GM19324 (cell line): ENCODE data around the gene SCN1B.
"Not testable (repeated sequence)": the region's sequence is repeated elsewhere in the genome, so short reads cannot be mapped to it uniquely, and the experiment has no call there.

Experiments
- ATAC-seq: cut with Tn5 transposase; IDR thresholded peaks from one replicate; pipeline ENCODE4 v1.9.1; 2021; ENCODE audit warnings: mild to moderate bottlenecking, moderate library complexity; ENCODE audit not compliant: unreplicated experiment, low FRiP score

The SCN1B gene

GRCh38 chr19:35030257-35031071, at the start of gene SCN1B:
Gene SCN1B (plus strand): TSS chr19:35030470. CDS start chr19:35030821, 351 bp downstream.
- no peak for ATAC-seq

GRCh38 chr19:34982275-34982674, 48.0 kb upstream of the SCN1B start:
- no peak for ATAC-seq

GRCh38 chr19:34983786-34984185, 46.5 kb upstream of the SCN1B start:
- no peak for ATAC-seq

- ATAC-seq = no peak
These were observed 46.0 kb upstream of the SCN1B start for GRCh38 chr19:34984287-34984686.

GRCh38 chr19:34985249-34986022, 44.8 kb upstream of the SCN1B start:
- no peak for ATAC-seq

GRCh38 chr19:34988119-34988518, 42.2 kb upstream of the SCN1B start:
- no peak for ATAC-seq

GRCh38 chr19:34989298-34989697, 41.0 kb upstream of the SCN1B start:
- ATAC-seq = no peak

- ATAC-seq = no peak
These were observed 39.6 kb upstream of the SCN1B start for GRCh38 chr19:34990578-34991192.

- no peak for ATAC-seq
These were observed 38.5 kb upstream of the SCN1B start for GRCh38 chr19:34991542-34992333.

- not testable (repeated sequence) for ATAC-seq
These were observed 37.7 kb upstream of the SCN1B start for GRCh38 chr19:34992582-34992981.

- ATAC-seq = no peak
These were observed 36.0 kb upstream of the SCN1B start for GRCh38 chr19:34994286-34994642.

- no peak for ATAC-seq
These were observed 35.4 kb upstream of the SCN1B start for GRCh38 chr19:34994643-34995541.

GRCh38 chr19:34995551-34995950, 34.7 kb upstream of the SCN1B start:
- ATAC-seq = no peak

GRCh38 chr19:34997071-34997617, 33.1 kb upstream of the SCN1B start:
- no peak for ATAC-seq

- ATAC-seq = not testable (repeated sequence)
These were observed 32.0 kb upstream of the SCN1B start for GRCh38 chr19:34998224-34998623.

- no peak for ATAC-seq
These were observed 31.3 kb upstream of the SCN1B start for GRCh38 chr19:34998777-34999497.

GRCh38 chr19:34999498-35000337, 30.6 kb upstream of the SCN1B start, which contains the start of gene GRAMD1A:
Gene GRAMD1A (plus strand): TSS chr19:35000323. CDS start chr19:35000479, 156 bp downstream.
- ATAC-seq = peak; percentile 65

GRCh38 chr19:35000338-35000646, 30.0 kb upstream of the SCN1B start:
- no peak for ATAC-seq
